CD4-positive, alpha-beta T cell (primary cell): ENCODE measurements around the gene MYH14. TPM values are rescaled to one million over a fixed set of nuclear protein-coding genes. Genes with fewer than 3 reads are reported as not detected.

Experiments used
- ATAC-seq: fragments of 200-7000 bp; cut with Tn5 transposase; one replicate; pipeline ENCODE4 v1.10.0; 2022; ENCODE audit warnings: mild to moderate bottlenecking; ENCODE audit not compliant: poor library complexity
- CTCF ChIA-PET: fragments of 350-600 bp; sonication (Branson Sonifier 250); formaldehyde crosslinking; loops from one replicate; lab custom pipeline; 2021; ENCODE audit warnings: antibody characterized with exemption, inconsistent platforms; lab: Charles Lee
- POLR2A ChIA-PET: fragments of 350-600 bp; sonication (Branson Sonifier 250); formaldehyde crosslinking; loops from one replicate; lab custom pipeline; 2021; ENCODE audit warnings: antibody characterized with exemption, inconsistent platforms; lab: Charles Lee
- DNase-seq, 14 experiments: peaks; one replicate each; pipeline ENCODE4 v3.0.0-alpha.2; 2013 to 2020; ENCODE audit warnings: mixed read lengths in 2 of 14
- H3K27ac ChIP-seq, 2 donors: one replicate each; pipeline versions ENCODE4 v1.5.1 to v1.7.0; 2013; ENCODE audit warnings: low read length in 2 of 2, low read depth in 1 of 2, mild to moderate bottlenecking in 1 of 2
- H3K27me3 ChIP-seq, 2 experiments: 1 replicate in 1 of 2; 2 replicates in 1 of 2; pipeline versions ENCODE4 v1.6.1 to v1.7.0; 2013; ENCODE audit warnings: low read length in 2 of 2, control low read depth in 1 of 2, mild to moderate bottlenecking in 1 of 2, moderate library complexity in 1 of 2; ENCODE audit not compliant: insufficient read depth in 2 of 2, control insufficient read depth in 1 of 2
- H3K36me3 ChIP-seq: one replicate; pipeline ENCODE4 v1.6.1; 2013; ENCODE audit warnings: low read length, control low read depth; ENCODE audit not compliant: insufficient read depth
- H3K4me1 ChIP-seq: one replicate; pipeline ENCODE4 v1.6.1; 2013; ENCODE audit warnings: low read length, control low read depth; ENCODE audit not compliant: insufficient read depth
- H3K4me3 ChIP-seq: one replicate; pipeline ENCODE4 v1.5.1; 2013; ENCODE audit warnings: mild to moderate bottlenecking, low read length, moderate library complexity
- H3K9me3 ChIP-seq, 2 experiments: 1 replicate in 1 of 2; 2 replicates in 1 of 2; pipeline versions ENCODE4 v1.6.1 to v1.7.0; 2013; ENCODE audit warnings: low read length in 2 of 2, mild to moderate bottlenecking in 2 of 2, control low read depth in 1 of 2, moderate library complexity in 1 of 2; ENCODE audit not compliant: control insufficient read depth in 1 of 2, insufficient read depth in 1 of 2
- H3K27ac Mint-ChIP-seq: one replicate; pipeline ENCODE4 v1.8.0; 2020; ENCODE audit warnings: mixed read lengths
- H3K27me3 Mint-ChIP-seq: one replicate; pipeline ENCODE4 v1.8.0; 2021; ENCODE audit warnings: mixed read lengths
- H3K36me3 Mint-ChIP-seq: one replicate; pipeline ENCODE4 v1.8.0; 2021; ENCODE audit warnings: low read depth, mixed read lengths
- H3K4me1 Mint-ChIP-seq: one replicate; pipeline ENCODE4 v1.8.0; 2021; ENCODE audit warnings: low read depth, mixed read lengths
- H3K4me3 Mint-ChIP-seq: one replicate; pipeline ENCODE4 v1.8.0; 2020; ENCODE audit warnings: mild to moderate bottlenecking, mixed read lengths
- H3K9me3 Mint-ChIP-seq: one replicate; pipeline ENCODE4 v1.8.0; 2020; ENCODE audit warnings: mixed read lengths
- CTCF ChIP-seq: fragments of 200-600 bp; IDR thresholded peaks from one replicate; pipeline ENCODE4 v1.8.0; 2022; ENCODE audit warnings: antibody characterized with exemption, mild to moderate bottlenecking
- intact Hi-C, 2 experiments: fragments of 100-400 bp; cut with DNase I in 1 of 2; cut with micrococcal nuclease in 1 of 2; formaldehyde crosslinking; loops; one replicate each; pipeline versions ENCODE4 v1.15.1 to v1.9.0; 2023 to 2025; cut with DNase I, micrococcal nuclease
- total RNA-seq, 174 experiments: library from RNA in 2 of 174; stranded (reverse) in 2 of 174; gene quantifications; one replicate each; pipeline ENCODE4 v1.2.3 and lab custom pipeline; 2021 to 2026

Gene MYH14
- total RNA-seq, 2 experiments from 2014 or later = not detected

- intact Hi-C loops = no loop called here
- no peaks in the 10 kb centered on the region for H3K36me3 Mint-ChIP-seq
- Histone ChIP-seq H3K4me1 (peaks cover 12% of the 10 kb centered on the region), H3K27ac (no peak overlapping the region), H3K4me3 (no peak overlapping the region), H3K27me3 (peaks cover 38 to 51% of the 10 kb centered on the region in 2 experiments), H3K36me3 (no peaks in the 10 kb centered on the region), H3K9me3 (peaks cover 0 to 13% of the 10 kb centered on the region in 2 experiments)
- H3K27ac Mint-ChIP-seq = no peak overlapping the region
- H3K27me3 Mint-ChIP-seq = peaks cover 73% of the 10 kb centered on the region
- H3K4me1 Mint-ChIP-seq = peaks cover 23% of the 10 kb centered on the region
- CTCF ChIA-PET = no interaction called here
- POLR2A ChIA-PET = no interaction called here
- no peak overlapping the region for H3K4me3 Mint-ChIP-seq
- no peak for TF ChIP-seq CTCF
- DNase-seq = peak in 1 of 14 experiments; percentile 10
- ATAC-seq = no peak
- H3K9me3 Mint-ChIP-seq = no peaks in the 10 kb centered on the region
Observed at GRCh38 chr19:50317115-50317514, 113.7 kb downstream of the MYH14 start.

- Histone ChIP-seq H3K27me3 (peaks cover 26 to 40% of the 10 kb centered on the region in 2 experiments), H3K9me3 (peaks cover 0 to 10% of the 10 kb centered on the region in 2 experiments), H3K4me1 (peaks cover 6% of the 10 kb centered on the region), H3K27ac (no peak overlapping the region), H3K4me3 (no peak overlapping the region), H3K36me3 (no peaks in the 10 kb centered on the region)
- ATAC-seq (no peak), DNase-seq (no peak)
- peaks cover 67% of the 10 kb centered on the region for H3K27me3 Mint-ChIP-seq
- no peak overlapping the region for H3K27ac Mint-ChIP-seq
- intact Hi-C loops = no loop called here
- no peaks in the 10 kb centered on the region for H3K9me3 Mint-ChIP-seq
- POLR2A ChIA-PET = no interaction called here
- H3K4me1 Mint-ChIP-seq = peaks cover 19% of the 10 kb centered on the region
- CTCF ChIA-PET = no interaction called here
- H3K4me3 Mint-ChIP-seq = no peak overlapping the region
- no peak for TF ChIP-seq CTCF
- no peaks in the 10 kb centered on the region for H3K36me3 Mint-ChIP-seq
Observed at GRCh38 chr19:50318438-50318837, 115.0 kb downstream of the MYH14 start.

GRCh38 chr19:50319156-50319555, 115.7 kb downstream of the MYH14 start:
- Mint-ChIP-seq H3K9me3 (no peaks in the 10 kb centered on the region), H3K4me3 (no peak overlapping the region), H3K4me1 (peaks cover 13% of the 10 kb centered on the region), H3K27ac (no peak overlapping the region), H3K36me3 (no peaks in the 10 kb centered on the region), H3K27me3 (peaks cover 60% of the 10 kb centered on the region)
- H3K9me3 ChIP-seq = peaks cover 0 to 10% of the 10 kb centered on the region in 2 experiments
- ChIA-PET POLR2A (no interaction called here), CTCF (no interaction called here)
- DNase-seq = peak in 1 of 14 experiments; percentile 9
- no peaks in the 10 kb centered on the region for H3K36me3 ChIP-seq
- peaks cover 21 to 34% of the 10 kb centered on the region in 2 experiments for H3K27me3 ChIP-seq
- H3K27ac ChIP-seq = no peak overlapping the region
- no peak overlapping the region for H3K4me3 ChIP-seq
- intact Hi-C loops = no loop called here
- no peak for TF ChIP-seq CTCF
- H3K4me1 ChIP-seq = peaks cover 6% of the 10 kb centered on the region
- no peak for ATAC-seq
